ENCODE results near the gene PHLDA2.
A peak's percentile ranks its signal among the peaks of the same experiment; 100 is the strongest.
"Not testable (repeated sequence)": the region's sequence is repeated elsewhere in the genome, so short reads cannot be mapped to it uniquely, and the experiment has no call there.

PHLDA2 gene

DNA sequence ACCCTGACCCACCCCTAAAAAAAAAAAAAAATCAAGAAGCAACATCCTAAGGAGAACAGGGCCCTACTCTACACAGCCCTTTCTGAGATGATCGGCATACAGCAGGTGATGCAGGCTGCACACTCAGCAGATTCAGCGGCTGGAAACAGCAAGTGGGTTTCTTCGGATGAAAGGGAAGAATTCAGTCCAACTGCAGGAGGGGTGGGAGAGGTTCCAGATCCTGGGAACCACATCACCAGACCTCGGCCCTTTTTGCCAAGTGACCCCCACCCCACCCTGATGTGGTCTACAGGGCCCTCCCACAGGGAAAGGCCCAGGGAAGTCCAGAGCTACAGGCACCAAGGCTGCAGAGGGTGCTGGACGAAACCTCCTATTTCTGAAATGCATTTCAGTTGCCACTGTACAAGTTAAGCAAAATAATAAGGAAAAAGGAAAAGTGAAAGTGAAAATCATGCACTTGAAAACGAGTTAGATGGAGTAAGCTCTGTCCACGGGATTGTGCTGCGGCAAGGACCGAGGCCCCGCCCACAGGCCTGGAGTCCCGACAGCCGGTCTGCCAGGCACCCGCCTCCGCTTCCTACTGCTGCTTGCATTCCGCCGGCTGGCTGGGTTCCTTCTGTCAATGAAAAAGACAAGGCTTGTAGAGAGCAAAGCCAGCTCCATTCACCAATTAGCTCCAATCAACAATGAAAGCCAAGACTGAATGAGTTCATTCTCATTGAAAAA is 16.0 kb upstream of the PHLDA2 start:
- DNase-seq (ENCODE audit: low spot score): peak; percentile 95

DNA sequence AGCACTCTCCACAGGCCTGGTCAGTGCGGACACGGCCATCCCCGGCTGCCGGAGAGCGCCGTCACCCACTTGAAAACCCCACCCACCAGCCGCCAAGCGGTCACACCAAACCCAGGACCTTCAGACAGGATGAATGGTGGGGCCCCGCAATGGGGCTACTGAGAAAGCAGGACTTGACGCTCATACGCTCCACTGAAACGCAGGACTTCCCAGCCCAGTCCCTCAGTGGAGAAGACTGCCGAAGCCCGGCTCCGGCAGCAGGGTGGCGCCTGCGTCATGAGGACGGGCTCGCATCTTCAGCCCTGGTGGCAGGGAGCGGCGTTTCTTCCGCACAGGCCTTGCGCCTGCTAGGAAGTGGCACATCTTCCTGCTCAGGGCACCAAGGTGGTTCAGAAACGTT is 15.3 kb upstream of the PHLDA2 start:
- DNase-seq (ENCODE audit: low spot score): no peak

DNA sequence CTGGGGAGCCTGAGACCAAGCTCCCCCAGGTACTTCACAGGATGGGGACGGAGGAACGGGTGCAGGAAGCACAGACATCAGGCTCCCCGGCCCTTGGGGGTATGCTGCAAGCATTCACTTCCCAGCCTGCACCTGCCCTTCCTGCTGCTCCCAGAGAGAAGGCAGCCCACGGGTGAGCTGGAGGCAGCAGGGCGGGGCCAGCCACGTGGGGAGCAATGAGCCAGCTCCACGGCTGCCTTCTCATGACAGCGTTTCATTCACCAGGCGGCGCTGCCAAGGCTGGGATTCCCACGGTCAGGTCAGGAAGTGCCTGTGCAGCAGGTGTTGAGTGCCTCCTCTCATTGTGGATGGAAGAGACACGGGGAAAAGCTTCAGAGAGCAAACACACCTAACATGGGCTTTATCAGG is 14.5 kb upstream of the PHLDA2 start:
- no peak for DNase-seq (ENCODE audit: low spot score)

DNA sequence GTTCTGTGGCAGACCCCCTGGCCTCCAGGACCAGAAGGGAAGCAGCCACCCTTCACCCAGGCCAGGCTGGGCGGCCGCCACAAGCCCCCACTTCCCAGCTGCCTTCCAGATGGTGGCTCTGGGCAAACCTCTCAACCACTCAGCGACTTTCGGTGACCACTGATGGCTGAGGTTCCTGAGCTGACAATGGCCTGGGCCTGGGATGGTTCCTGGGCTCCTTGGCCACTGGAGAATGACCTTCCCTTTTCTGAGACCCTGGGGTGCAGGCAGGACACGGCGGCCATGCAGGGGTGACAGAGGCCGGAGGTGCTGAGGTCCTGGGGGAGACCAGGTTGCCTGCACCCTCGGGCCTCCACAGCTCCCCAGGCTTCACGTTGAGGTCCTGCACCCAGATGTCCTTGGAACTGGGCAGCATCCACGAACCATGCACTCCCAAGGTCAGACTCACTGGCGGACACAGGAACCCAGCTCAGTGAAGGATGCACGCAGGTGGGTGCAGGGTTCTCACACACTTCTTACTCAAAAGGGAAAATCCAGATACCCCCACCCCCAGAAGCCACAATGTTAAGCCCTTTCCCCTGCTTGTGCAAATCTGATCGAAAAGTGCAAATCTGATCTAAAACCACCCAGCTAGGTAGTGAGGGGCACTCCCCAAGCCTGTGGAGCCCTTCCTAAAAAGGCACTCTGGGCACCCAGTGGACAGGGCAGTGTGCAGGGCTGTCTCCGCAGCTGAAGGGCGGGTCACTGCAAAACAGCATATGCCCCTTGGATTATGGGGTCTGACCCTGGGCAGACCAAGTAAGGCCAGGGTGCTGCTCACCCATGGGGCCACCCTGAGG is 13.9 kb upstream of the PHLDA2 start:
- no peak for DNase-seq (ENCODE audit: low spot score)

DNA sequence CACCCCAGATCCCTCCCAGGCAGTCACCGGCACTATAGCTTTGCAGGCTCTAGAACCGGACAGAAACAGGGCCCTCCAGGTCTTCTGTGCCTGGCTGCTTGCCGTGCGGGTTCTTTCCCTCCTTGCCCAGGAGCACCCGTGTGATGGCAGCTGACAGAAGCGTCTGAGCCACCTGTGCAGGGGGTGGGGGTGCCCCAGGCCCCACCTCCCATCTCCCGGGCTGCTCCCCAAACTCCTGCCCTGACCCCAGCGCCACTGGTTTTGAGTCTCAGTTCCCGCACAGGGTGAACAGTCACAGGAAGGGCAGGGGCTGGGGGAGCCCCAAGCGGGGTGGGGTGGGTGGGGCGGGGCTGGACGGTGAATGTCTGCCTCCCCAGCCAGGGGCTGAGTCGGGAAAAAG is 13.2 kb upstream of the PHLDA2 start:
- no peak for DNase-seq (ENCODE audit: low spot score)

DNA sequence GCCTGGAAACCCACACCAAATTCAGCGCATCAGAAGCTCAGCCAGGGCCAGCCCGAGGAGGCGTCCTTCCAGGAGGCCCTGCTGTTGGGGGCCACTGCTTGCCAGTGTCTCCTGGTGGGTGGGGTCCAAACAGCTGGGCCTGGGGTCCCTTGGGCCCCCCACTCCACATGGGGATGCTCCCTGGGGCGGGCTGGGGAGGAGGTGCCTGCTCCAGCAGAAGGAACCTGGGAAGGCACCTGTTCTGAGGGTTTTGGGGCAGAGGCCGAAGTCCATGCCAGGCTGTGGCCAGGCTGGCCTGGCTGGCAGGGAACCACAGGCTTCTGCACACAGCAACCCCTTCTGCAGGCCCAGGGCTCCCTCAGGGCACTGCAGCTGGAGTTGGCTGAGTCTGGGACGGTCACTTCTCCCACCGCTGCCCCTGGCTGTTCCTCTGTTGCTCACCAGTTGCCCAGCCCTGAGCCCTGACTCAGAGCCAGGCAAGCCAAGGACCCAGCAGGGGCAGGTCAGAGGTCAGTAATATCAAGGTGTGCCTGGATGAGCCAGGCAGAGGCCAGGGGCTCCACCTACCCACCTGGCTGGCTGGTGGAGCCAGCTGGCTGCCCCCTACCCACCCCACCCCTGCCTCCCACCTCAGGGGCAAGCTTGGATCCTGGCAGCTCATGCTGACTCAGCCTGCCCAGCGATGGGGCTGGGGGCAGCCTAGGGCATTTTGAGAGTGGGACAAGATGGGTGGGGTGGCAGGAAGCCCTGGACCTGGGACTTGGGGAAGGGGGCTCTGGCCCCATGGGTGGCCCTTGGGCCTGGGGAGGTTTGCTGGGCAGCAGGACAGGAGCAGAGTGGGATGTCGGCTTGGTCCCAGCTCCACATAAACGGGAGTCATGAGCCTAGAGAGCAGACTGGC is 12.0 kb upstream of the PHLDA2 start:
- no peak for DNase-seq (ENCODE audit: low spot score)

DNA sequence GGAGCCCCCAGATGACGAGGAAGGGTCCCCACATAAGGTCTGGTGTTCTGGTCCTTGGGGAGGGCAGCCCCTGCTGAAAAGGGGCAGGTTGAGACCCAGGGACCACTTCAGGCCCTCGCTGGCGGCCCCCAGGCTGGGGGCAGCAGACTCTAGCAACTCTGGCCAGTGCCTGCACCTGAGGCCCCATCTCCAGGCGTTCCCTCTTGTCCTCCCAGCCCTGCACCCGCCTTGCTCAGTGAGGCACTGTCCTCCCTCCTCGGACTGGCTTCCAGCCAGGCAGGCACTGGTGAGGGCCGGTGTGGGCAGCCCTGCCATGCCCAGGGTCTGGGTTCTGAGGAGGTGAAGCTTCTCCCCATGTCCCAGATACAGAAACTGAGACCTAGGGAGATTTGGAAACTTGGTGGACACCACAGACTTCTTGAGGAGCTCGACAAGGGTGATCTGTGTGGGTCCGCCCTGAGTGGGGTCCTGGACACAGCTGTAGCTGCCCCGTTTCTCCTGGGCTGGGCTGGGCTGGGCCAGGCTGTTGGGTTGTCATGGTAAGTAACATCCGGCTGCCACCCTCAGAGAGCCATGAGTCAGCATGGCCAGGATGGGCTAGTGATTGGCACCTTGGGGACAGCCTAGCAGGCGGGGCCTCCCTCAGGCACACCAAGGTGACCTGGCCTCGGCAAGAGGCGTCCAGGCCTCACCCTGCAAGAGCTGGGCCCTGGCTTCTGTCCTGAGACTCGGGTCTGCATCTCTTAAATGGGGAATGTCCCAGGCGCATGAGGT is 11.1 kb upstream of the PHLDA2 start:
- peak; percentile 76 for DNase-seq (ENCODE audit: low spot score)

DNA sequence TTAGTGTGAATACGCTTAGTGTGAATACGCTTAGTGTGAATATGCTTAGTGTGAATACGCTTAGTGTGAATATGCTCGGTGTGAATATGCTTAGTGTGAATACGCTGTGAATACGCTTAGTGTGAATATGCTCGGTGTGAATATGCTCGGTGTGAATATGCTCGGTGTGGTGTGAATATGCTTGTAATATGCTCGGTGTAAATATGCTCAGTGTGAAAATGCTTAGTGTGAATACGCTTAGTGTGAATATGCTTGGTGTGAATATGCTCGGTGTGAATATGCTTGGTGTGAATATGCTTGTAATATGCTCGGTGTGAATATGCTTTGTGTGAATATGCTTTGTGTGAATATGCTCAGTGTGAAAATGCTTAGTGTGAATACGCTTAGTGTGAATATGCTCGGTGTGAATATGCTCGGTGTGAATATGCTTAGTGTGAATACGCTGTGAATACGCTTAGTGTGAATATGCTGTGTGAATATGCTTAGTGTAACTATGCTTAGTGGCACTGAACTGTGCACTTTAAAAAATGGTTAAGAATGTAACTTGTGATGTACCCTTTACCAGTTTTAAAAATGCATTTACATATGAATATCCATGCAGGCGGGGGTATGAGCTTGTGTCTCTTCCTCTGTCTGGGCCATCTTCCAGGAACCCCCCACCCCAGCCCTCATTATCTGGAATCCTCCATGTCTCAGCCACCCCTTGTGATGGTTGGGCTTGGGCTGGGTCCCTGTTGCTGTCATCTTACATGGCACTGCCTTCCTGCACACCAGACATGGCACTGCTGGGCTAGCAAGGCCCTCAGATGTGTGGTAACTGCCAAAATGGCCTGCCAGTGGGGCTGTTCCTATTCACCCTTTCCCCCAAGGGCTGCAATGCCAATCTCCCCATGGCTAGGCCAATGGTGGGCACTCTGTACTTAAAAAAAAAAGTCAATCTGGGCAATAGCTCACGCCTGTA is 9.5 kb upstream of the PHLDA2 start:
- not testable (repeated sequence) for DNase-seq (ENCODE audit: low spot score)

DNA sequence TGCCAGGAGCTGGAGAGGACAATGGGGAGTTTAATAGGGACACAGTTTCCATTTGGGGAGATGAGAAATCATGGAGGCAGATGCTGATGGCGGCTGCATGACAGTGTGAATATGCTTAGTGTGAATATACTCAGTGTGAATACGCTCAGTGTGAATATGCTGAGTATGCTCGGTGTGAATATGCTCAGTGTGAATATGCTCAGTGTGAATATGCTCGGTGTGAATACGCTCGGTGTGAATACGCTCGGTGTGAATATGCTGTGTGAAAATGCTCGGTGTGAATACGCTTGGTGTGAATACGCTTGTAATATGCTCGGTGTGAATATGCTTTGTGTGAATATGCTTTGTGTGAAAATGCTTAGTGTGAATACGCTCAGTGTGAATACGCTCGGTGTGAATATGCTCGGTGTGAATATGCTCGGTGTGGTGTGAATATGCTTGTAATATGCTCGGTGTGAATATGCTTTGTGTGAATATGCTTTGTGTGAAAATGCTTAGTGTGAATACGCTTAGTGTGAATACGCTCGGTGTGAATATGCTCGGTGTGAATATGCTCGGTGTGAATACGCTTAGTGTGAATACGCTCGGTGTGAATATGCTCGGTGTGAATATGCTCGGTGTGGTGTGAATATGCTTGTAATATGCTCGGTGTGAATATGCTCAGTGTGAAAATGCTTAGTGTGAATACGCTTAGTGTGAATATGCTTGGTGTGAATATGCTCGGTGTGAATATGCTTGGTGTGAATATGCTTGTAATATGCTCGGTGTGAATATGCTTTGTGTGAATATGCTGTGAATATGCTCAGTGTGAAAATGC is 8.6 kb upstream of the PHLDA2 start:
- not testable (repeated sequence) for DNase-seq (ENCODE audit: low spot score)

DNA sequence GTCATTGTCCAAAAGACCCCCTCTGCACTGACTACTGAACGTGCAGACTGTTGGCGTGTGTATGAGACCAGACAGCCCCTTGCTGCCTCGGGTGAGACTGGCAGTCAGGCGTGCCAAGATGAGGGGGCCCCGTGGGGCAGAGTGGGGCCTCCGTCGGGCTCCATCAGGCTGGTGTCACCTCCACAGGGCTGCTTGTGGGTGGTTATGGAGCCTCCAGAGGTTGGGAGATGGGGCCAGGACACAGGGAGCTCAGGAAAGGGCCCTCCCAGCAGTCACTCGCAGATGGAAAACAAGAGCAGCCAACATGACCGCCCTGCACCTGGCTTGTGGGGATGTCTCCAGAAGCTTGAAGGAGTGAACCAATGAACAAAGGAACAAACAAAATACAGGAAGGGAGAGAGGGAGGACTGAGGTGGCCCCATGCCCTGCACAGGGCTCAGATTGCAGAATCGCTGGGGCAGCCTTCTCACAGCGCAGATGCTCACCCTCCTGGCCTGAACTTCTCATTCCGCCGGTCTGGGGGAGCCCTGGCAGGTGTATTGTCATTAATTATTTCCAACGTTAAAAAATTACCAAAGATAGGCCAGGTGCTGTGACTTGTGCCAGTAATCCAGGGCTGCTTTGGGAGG is 5.5 kb upstream of the PHLDA2 start:
- DNase-seq (ENCODE audit: low spot score): no peak

DNA sequence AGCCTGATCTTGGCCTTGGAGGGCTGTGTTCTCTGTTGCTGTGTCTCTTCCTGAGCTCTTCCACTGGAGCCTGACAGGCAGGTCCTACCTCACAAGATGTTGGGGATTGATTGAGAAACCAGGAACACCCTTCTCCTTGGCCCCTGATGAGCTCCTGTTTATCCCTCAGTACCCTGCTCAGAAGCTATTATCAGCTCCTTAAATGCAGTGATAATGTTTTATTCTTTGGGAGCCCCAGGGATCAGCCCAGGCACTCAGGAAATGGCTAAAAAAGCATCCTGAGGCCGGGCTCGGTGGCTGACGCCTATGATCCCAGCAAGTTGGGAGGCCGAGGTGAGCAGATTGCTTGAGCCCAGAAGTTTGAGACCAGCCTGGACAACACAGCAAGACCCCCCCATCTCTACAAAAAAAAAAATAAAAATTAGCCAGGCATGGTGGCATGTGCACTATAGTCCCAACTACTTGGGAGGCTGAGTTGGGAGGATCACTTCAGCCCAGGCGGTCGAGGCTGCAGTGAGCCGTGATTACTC is 4.9 kb upstream of the PHLDA2 start:
- DNase-seq (ENCODE audit: low spot score): no peak

DNA sequence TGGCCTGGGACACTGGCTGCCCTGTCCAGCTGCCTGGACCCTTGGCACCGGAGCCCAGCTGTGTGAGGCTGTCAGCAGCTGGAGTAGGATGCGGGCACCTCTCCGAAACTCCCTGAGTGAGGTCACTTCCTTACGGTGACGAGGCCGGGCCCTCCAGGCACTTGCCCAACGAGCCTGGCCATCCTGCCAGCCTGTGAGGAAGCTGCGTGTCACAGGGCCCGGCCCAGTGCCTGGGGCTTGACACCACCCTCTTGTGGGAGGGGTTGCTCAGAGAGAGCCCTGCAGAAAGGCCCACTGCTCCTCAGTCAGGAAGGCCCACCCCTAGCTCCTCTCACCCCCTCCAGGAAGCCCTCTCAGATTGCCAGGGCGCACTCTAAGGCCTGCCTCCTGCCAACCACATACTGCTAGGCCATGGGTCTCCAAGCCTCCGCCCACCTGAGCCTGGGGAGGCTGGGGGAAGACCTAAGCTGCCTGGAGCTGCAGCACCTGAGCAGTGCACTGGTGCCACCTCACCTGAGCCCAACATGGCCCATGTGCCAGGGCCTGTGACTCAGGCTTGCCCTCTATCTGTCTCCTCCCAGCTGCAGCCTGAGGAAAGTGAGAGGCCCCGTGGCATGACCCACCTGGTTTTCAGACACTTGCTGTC is 4.3 kb upstream of the PHLDA2 start:
- DNase-seq (ENCODE audit: low spot score): peak; percentile 91

DNA sequence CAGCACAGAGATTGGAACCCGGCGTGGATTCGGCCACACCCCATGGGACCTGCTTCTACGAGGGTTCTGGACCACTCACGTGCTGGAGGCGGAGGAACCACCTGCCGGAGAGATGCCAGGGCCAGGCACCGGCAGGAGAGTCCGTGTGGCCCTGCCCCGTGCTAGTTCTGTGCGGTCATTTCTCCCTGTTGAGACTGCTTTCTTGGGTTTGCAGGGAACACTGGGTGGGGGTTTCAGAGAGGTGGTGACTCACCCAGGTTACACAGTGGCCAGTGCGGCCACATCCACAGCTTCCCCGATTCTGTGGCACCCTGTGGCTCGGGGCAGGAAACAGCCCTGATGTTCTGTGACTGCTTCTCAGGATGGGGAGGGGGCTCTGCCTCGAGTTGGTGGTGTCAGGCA is 3.6 kb upstream of the PHLDA2 start:
- no peak for DNase-seq (ENCODE audit: low spot score)

DNA sequence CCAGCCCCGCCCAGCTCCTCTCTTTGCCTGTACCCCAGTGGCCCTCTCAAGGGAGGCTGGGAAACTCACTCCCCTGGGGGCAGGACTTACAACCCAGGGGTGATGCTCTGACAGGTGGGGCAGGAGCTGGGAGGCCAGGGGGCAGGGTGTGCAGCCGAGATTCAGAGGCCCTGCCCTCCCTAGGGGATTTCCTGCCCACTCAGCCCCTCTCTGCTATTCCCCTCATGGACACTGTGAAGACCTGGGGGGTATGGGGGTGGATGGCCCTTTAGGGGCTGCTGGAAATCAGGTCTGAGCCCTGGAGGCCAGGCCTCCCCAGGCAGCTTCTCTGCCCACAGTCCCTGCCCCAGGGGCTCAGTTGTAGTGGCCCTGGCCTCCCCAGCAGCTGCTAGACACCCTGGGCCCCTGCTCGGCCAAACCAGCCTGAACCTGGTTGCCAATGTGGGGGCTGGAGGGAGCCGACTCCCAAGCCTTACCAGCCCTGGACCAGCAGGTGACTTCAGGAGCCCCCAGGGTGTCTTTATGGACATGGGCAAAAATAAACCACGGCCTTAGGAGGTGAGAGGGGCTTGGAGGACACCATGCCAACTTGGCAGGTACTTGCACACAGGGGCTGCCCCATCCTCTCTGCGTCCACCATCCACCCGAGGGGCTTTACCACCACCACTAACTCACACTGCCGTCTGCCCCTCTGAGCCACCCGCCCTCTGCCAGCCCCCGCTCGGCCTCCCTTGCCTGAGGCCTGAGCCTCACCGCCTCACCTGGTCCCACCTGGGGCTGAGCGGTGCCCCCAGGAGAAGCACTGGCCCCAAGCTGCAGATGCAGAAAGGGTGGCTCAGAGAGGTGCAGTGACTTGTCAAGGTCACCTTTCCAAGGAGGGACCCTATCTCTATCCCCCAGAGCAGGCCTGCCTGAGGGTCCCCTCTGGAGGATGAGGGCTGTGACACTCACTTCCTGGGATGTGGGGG is 2.8 kb upstream of the PHLDA2 start:
- no peak for DNase-seq (ENCODE audit: low spot score)

DNA sequence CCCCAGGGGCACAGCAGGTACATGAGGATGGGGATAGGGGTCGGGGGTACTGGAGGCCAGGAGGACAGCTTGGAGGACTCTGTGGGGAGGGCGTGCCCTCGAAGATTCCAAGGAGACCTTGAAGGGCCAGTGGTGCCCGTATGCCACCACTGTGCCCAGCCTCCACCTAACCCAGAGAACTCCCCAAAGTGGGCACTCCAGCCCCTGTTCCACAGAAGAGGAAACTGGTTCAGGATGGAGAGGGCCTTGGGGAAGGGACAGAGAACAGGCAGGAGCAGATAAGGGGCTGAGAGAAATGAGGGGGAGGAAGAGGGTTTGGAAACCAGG is 2.2 kb upstream of the PHLDA2 start:
- no peak for DNase-seq (ENCODE audit: low spot score)

DNA sequence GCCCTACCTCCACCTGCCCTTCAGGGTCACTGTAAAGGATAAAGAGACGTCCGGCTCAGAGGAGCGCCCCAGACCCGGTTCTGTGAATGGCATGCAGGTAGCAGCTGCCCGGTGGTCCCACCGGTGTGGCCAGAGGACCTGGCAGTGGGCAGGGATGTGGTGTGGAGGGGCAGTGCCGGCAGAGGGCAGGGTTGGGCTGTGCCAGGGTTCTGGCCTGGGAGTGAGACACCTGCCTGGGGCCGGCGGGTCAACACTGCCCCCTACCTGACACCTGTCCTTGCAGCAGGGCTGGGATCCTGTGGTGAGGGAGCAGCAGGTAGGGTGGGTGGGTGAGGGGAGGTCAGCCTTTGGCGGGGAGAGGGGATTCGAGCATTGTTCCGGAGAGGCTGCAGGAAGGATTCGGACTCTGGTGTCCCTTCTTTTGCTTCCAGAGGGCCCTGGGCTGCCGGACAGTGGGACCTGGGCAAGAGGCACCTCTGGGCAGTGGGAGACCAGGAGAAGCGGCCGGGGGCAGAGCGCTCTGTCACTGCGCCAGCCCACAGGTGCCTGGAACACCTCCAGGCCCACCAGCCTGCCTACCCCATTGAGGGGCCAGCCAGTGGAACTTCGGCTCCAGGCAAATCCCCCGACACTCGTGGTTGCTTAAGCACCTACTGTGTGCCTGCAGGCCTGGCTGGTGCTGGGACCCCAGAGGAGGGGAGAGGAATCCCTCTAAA is 1.6 kb upstream of the PHLDA2 start:
- peak; percentile 58 for DNase-seq (ENCODE audit: low spot score)

Data from AG20443 (cell line).